Measurements from ENCODE around the gene SLC8A2. TPM values are rescaled to one million over a fixed set of nuclear protein-coding genes. Genes with fewer than 3 reads are reported as not detected.
"Not testable (repeated sequence)": the region's sequence is repeated elsewhere in the genome, so short reads cannot be mapped to it uniquely, and the experiment has no call there.

The SLC8A2 gene
- total RNA-seq, 1 donor from 2014 or later = 0.30 TPM

DNA sequence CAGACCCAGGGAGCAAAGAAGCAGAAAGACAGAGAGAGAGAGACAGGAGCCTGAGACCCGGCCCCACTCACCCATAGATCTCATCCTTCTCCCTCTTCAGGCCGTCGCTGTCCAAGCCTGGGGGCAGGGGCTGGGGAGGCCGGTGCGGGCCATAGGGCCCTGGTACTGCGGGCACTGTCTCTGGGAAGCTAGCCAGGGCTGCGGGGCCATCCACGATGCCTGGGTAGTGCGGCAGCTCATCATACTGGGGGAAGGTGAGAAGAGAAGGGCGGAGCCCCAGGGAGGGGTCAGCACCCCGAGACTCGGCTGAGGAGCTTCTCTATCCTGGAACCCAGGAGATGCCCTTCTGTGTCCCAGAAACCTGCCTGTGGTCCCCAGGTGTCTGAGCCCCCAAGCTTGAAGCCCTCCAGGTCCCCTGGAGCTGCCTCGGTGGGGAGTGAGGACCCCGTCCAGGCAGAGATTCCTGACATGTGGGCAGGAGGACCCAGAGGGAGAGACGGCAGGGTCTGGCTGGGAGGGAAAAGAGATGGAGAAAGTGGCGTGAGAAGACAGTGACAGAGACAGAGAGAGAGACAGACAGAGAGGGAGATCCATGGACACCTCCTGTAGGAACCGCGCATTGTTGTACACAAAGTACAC lies 54.5 kb downstream of the SLC8A2 start:
- DNase-seq = no peak
- H3K27me3 ChIP-seq (ENCODE audit: low read depth) = peaks cover 97% of the 10 kb centered on the region
- H3K27ac ChIP-seq (replicated peaks) = no peak overlapping the region
- TF ChIP-seq, protein P1, sequence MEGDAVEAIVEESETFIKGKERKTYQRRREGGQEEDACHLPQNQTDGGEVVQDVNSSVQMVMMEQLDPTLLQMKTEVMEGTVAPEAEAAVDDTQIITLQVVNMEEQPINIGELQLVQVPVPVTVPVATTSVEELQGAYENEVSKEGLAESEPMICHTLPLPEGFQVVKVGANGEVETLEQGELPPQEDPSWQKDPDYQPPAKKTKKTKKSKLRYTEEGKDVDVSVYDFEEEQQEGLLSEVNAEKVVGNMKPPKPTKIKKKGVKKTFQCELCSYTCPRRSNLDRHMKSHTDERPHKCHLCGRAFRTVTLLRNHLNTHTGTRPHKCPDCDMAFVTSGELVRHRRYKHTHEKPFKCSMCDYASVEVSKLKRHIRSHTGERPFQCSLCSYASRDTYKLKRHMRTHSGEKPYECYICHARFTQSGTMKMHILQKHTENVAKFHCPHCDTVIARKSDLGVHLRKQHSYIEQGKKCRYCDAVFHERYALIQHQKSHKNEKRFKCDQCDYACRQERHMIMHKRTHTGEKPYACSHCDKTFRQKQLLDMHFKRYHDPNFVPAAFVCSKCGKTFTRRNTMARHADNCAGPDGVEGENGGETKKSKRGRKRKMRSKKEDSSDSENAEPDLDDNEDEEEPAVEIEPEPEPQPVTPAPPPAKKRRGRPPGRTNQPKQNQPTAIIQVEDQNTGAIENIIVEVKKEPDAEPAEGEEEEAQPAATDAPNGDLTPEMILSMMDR (IDR thresholded peaks at IDR 0.05; ENCODE audit: borderline replicate concordance) = no peak
- no peak overlapping the region for H3K4me3 ChIP-seq
- H3K4me1 ChIP-seq = peaks cover 5% of the 10 kb centered on the region
- no peaks in the 10 kb centered on the region for H3K9me3 ChIP-seq (replicated peaks)
- no peaks in the 10 kb centered on the region for H3K36me3 ChIP-seq
- intact Hi-C loops (cut with micrococcal nuclease) = no loop called here

GRCh38 chr19:47416643-47416985 lies 55.1 kb downstream of the SLC8A2 start:
- Histone ChIP-seq H3K9me3 (replicated peaks) (no peaks in the 10 kb centered on the region), H3K4me3 (no peak overlapping the region), H3K27me3 (ENCODE audit: low read depth) (peaks cover 97% of the 10 kb centered on the region), H3K36me3 (no peaks in the 10 kb centered on the region), H3K27ac (replicated peaks) (no peak overlapping the region), H3K4me1 (peaks cover 5% of the 10 kb centered on the region)
- TF ChIP-seq, protein P1 (IDR thresholded peaks at IDR 0.05; ENCODE audit: borderline replicate concordance) = no peak
- intact Hi-C loops (cut with micrococcal nuclease) = no loop called here
- no peak for DNase-seq

- Histone ChIP-seq H3K4me1 (peaks cover 5% of the 10 kb centered on the region), H3K27me3 (ENCODE audit: low read depth) (peaks cover 97% of the 10 kb centered on the region), H3K36me3 (no peaks in the 10 kb centered on the region), H3K4me3 (no peak overlapping the region), H3K27ac (replicated peaks) (no peak overlapping the region), H3K9me3 (replicated peaks) (no peaks in the 10 kb centered on the region)
- intact Hi-C loops (cut with micrococcal nuclease) = no loop called here
- DNase-seq = no peak
- TF ChIP-seq, protein P1 (IDR thresholded peaks at IDR 0.05; ENCODE audit: borderline replicate concordance) = no peak
Measured at GRCh38 chr19:47415953-47416642, 55.6 kb downstream of the SLC8A2 start.

DNA sequence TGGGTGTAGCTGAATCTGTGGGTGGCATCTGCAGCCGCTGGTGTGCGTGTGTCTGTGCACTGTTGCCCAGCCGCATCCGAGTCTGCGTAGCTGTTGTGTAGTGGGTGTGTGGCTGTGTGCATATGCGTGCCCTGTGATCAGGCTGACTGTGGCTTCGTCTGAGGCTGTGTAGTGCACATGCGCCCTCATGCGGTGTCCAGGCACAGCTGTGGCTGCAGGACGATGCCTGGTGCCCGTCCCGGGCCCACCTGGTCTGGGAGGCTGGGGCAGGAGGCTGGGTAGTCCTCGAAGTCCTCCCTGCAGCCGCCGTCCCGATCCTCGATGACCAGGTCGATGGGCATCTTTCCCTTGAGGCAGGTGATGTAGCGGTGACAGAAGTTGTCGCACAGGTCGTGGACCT lies 57.2 kb downstream of the SLC8A2 start:
- no peaks in the 10 kb centered on the region for H3K9me3 ChIP-seq (replicated peaks)
- H3K27me3 ChIP-seq (ENCODE audit: low read depth) = peaks cover 92% of the 10 kb centered on the region
- no peak for DNase-seq
- intact Hi-C loops (cut with micrococcal nuclease) = no loop called here
- peaks cover 5% of the 10 kb centered on the region for H3K4me1 ChIP-seq
- no peak overlapping the region for H3K27ac ChIP-seq (replicated peaks)
- TF ChIP-seq, protein P1 (IDR thresholded peaks at IDR 0.05; ENCODE audit: borderline replicate concordance) = no peak
- H3K4me3 ChIP-seq = no peak overlapping the region
- H3K36me3 ChIP-seq = no peaks in the 10 kb centered on the region

GRCh38 chr19:47413941-47414340 lies 57.8 kb downstream of the SLC8A2 start:
- H3K27me3 ChIP-seq (ENCODE audit: low read depth) = peaks cover 92% of the 10 kb centered on the region
- H3K36me3 ChIP-seq = no peaks in the 10 kb centered on the region

DNA sequence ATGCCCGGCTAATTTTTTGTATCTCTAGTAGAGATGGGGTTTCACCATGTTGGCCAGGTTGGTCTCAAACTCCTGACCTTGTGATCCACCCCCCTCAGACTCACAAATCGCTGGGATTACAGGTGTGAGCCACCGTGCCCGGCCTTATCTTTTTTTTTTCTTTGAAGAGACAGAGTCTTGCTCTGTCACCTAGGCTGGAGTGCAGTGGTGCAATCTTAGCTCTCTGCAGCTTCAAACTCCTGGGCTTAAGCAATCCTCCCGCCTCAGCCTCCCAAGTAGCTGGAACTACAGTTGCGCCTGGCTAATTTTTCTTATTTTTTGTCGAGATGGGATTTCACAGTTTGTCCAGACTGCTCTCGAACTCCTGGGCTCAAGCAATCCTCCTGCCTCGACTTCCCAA lies 60.0 kb downstream of the SLC8A2 start:
- intact Hi-C loops (cut with micrococcal nuclease); H3K4me1 ChIP-seq; H3K4me3 ChIP-seq; H3K36me3 ChIP-seq; H3K9me3 ChIP-seq (replicated peaks); H3K27ac ChIP-seq (replicated peaks); DNase-seq: not testable (repeated sequence)
- H3K27me3 ChIP-seq (ENCODE audit: low read depth) = peaks cover 94% of the 10 kb centered on the region

More at GRCh38 chr19:47413941-47414340, 57.8 kb downstream of the SLC8A2 start:
- Histone ChIP-seq H3K9me3 (replicated peaks) (no peaks in the 10 kb centered on the region), H3K4me1 (peaks cover 5% of the 10 kb centered on the region), H3K4me3 (no peak overlapping the region), H3K27ac (replicated peaks) (no peak overlapping the region)
- TF ChIP-seq, protein P1 (IDR thresholded peaks at IDR 0.05; ENCODE audit: borderline replicate concordance) = no peak
- DNase-seq = no peak
- intact Hi-C loops (cut with micrococcal nuclease) = no loop called here
